Breast epithelium (tissue), 4 donors: Measurements from ENCODE around the gene PKLR. TPM values are rescaled to one million over a fixed set of nuclear protein-coding genes. Genes with fewer than 3 reads are reported as not detected.
"Not testable (repeated sequence)": the region's sequence is repeated elsewhere in the genome, so short reads cannot be mapped to it uniquely, and the experiment has no call there.

Experiments used
- DNase-seq, 2 donors: peaks; one replicate each; pipeline ENCODE4 v3.0.0-alpha.2; 2019; ENCODE audit warnings: low spot score in 2 of 2
- H3K27ac ChIP-seq, 2 donors: fragments of 200-600 bp; sonication (generic) in 1 of 2; one replicate each; pipeline ENCODE4 v1.5.1; 2016 to 2019; ENCODE audit warnings: mild to moderate bottlenecking in 1 of 2
- H3K27me3 ChIP-seq, 2 donors: fragments of 200-600 bp; sonication (generic) in 1 of 2; one replicate each; pipeline versions ENCODE4 v1.5.1 to v1.6.0; 2017 to 2019; ENCODE audit warnings: control low read depth in 1 of 2, mild to moderate bottlenecking in 1 of 2
- H3K36me3 ChIP-seq: fragments of 200-600 bp; one replicate; pipeline ENCODE4 v1.5.1; 2019
- H3K4me1 ChIP-seq, 2 donors: fragments of 200-600 bp; sonication (generic); one replicate each; pipeline ENCODE4 v1.5.1; 2016 to 2019; ENCODE audit warnings: control low read depth in 1 of 2
- H3K4me3 ChIP-seq, 3 donors: fragments of 200-600 bp; sonication (generic); 1 replicate in 2 of 3; 2 replicates in 1 of 3; pipeline ENCODE4 v1.5.1; 2016 to 2019; ENCODE audit warnings: mild to moderate bottlenecking in 3 of 3, moderate library complexity in 2 of 3
- H3K9me3 ChIP-seq, 2 donors: fragments of 200-600 bp; sonication (generic) in 1 of 2; one replicate each; pipeline ENCODE4 v1.5.1; 2016 to 2019; ENCODE audit warnings: control low read depth in 1 of 2
- POLR2A ChIP-seq: fragments of 450-650 bp; IDR thresholded peaks from one replicate; pipeline ENCODE4 v1.6.1; 2016; ENCODE audit warnings: antibody characterized with exemption, mild to moderate bottlenecking, moderate library complexity
- POLR2AphosphoS5 ChIP-seq, 3 donors: sonication (generic); formaldehyde crosslinking; IDR thresholded peaks; one replicate each; pipeline ENCODE4 v1.6.1; 2017; ENCODE audit warnings: antibody characterized with exemption in 3 of 3
- intact Hi-C: fragments of 100-400 bp; cut with DNase I; formaldehyde crosslinking; loops from one replicate; pipeline ENCODE4 v1.15.1; 2023; ENCODE audit warnings: low total_unique reads
- total RNA-seq, 3 donors: library from RNA; depleted of rRNA; stranded (reverse); fragments of >200 nt; gene quantifications; one replicate each; pipeline ENCODE4 v1.1.0, GENCODE V29; 2016
- TF ChIP-seq, protein P1 (sequence below), 3 donors: fragments of 450-650 bp; IDR thresholded peaks; one replicate each; pipeline ENCODE4 v1.5.1; 2016 to 2017; ENCODE audit warnings: antibody characterized with exemption in 3 of 3, mild to moderate bottlenecking in 3 of 3, moderate library complexity in 3 of 3

Gene PKLR
- total RNA-seq, 3 donors from 2014 or later = 0.33 TPM; not detected in 2

DNA sequence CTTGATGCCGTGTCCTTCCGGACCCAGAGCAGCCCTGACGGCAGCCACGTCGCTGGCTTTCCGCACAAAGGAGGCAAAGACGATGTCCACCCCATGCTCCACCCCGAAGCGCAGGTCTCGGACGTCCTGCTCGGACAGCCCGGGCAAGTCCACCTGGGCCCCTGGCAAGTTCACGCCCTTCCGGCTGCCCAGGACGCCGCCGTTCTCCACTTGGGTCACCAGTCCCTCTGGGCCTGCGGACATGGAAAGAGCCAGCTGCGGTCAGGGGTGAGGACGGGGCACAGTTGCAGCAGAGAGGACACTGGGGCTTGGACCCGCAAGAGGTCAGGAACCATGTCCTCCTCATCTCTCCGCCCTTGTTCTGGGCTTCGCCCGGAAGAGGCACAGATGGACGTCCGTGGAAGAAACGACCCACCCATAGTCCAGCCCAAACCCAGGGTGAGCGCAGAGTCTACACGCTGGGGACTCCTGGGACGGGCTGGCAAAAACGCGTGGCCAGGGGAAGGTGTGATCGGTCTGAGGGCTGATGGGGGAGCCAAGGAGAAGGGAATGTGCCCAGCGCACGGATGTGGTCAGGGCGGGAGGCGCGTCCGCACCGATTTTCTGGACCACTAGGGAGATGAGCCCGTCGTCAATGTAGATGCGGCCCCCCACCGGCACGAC, 6.6 kb downstream of the PKLR start:
- intact Hi-C loops = no loop called here
- no peaks in the 10 kb centered on the region for H3K4me1 ChIP-seq
- H3K27me3 ChIP-seq = peaks cover 0 to 26% of the 10 kb centered on the region in 2 donors
- H3K4me3 ChIP-seq = peak overlapping the region in 2 of 3 donors; percentile 10 to 49
- TF ChIP-seq, protein P1, sequence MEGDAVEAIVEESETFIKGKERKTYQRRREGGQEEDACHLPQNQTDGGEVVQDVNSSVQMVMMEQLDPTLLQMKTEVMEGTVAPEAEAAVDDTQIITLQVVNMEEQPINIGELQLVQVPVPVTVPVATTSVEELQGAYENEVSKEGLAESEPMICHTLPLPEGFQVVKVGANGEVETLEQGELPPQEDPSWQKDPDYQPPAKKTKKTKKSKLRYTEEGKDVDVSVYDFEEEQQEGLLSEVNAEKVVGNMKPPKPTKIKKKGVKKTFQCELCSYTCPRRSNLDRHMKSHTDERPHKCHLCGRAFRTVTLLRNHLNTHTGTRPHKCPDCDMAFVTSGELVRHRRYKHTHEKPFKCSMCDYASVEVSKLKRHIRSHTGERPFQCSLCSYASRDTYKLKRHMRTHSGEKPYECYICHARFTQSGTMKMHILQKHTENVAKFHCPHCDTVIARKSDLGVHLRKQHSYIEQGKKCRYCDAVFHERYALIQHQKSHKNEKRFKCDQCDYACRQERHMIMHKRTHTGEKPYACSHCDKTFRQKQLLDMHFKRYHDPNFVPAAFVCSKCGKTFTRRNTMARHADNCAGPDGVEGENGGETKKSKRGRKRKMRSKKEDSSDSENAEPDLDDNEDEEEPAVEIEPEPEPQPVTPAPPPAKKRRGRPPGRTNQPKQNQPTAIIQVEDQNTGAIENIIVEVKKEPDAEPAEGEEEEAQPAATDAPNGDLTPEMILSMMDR (IDR thresholded peaks at IDR 0.05) = no peak
- TF ChIP-seq POLR2AphosphoS5 (IDR thresholded peaks at IDR 0.05) = no peak
- TF ChIP-seq POLR2A = no peak
- DNase-seq = no peak
- no peaks in the 10 kb centered on the region for H3K9me3 ChIP-seq
- H3K36me3 ChIP-seq = no peaks in the 10 kb centered on the region
- no peak overlapping the region for H3K27ac ChIP-seq

DNA sequence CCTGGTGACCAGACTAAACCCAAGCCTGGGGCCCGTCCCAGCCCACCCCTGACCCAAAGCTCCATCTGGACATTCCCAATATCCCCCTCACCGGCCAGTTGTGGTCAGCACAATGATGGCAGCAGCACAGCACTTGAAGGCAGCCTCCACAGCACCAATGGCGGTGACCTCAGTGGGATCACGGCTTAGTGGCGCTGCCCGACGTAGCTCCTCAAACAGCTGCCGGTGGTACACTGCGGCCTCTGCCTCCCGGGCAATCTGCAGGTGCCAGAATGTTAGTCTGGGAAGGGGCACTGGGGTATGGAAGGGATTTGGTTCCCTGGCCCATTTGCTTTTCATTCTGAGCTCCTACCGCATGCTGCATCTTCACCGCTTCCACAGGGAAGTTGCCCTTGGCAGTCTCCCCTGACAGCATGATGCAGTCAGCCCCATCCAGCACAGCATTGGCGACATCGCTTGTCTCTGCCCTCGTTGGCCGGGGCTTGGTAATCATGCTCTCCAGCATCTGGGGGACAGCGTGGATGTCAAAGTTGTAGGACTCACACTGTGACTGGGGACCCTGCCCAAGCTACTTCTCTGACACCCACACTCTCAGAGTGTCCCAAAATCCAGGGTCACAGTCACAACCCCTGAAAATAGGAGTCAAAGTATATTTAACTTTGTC, 8.0 kb downstream of the PKLR start:
- no peak for DNase-seq
- TF ChIP-seq POLR2AphosphoS5 (IDR thresholded peaks at IDR 0.05) (no peak), POLR2A (no peak)
- TF ChIP-seq, protein P1 (IDR thresholded peaks at IDR 0.05) = no peak
- intact Hi-C loops = no loop called here
- H3K4me3 ChIP-seq = no peak overlapping the region
- H3K4me1 ChIP-seq = no peaks in the 10 kb centered on the region
- peaks cover 0 to 26% of the 10 kb centered on the region in 2 donors for H3K27me3 ChIP-seq
- no peaks in the 10 kb centered on the region for H3K36me3 ChIP-seq
- no peak overlapping the region for H3K27ac ChIP-seq
- no peaks in the 10 kb centered on the region for H3K9me3 ChIP-seq

DNA sequence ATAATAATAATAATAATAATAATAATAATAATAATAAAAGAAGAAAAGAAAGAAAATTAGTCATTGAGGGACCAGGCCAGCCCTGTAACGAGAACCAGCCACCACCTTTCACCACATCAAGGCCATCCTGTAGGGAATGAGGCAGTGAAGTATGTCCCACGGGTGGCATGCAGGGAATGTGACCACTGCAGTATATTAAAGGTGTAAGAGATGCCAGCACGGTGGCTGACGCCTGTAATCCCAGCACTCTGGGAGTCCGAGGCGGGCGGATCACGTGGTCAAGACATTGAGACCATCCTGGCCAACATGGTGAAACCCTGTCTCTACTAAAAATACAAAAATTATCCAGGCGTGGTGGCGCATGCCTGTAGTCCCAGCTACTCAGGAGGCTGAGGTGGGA, 10.2 kb downstream of the PKLR start:
- DNase-seq = not testable (repeated sequence)
- H3K27me3 ChIP-seq = peaks cover 0 to 20% of the 10 kb centered on the region in 2 donors

DNA sequence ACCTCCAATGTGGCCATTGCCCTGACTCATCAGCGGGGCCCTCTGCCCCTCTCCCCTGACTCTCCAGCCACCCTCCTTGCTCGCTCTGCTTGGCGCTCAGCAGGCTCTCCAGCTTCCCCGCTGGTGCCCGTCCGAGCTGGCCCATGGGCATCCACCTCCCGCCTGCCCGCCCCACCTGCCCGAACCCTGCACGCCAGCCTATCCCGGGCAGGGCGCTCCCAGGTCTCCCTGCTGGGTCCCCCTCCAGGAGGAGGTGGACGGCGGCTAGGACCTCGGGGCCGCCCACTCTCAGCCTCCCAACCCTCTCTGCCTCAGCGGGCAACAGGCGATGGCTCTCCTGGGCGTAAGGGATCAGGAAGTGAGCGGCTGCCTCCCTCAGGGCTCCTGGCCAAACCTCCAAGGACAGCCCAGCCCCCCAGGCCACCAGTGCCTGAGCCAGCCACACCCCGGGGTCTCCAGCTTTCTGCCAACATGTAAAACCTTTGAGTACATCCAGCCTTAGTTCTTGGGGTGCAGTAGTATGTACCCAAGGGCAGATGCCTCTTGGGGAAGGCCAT, 13.2 kb downstream of the PKLR start:
- Histone ChIP-seq H3K36me3 (no peaks in the 10 kb centered on the region), H3K4me1 (no peaks in the 10 kb centered on the region), H3K27me3 (no peaks in the 10 kb centered on the region), H3K4me3 (no peak overlapping the region), H3K9me3 (no peaks in the 10 kb centered on the region), H3K27ac (no peak overlapping the region)
- TF ChIP-seq POLR2AphosphoS5 (IDR thresholded peaks at IDR 0.05) (no peak), POLR2A (no peak)
- TF ChIP-seq, protein P1 (IDR thresholded peaks at IDR 0.05) = no peak
- intact Hi-C loops = no loop called here
- DNase-seq = no peak

More for the DNA sequence above, 10.2 kb downstream of the PKLR start:
- H3K27ac ChIP-seq, H3K36me3 ChIP-seq, H3K9me3 ChIP-seq, intact Hi-C loops, H3K4me1 ChIP-seq, H3K4me3 ChIP-seq: not testable (repeated sequence)

DNA sequence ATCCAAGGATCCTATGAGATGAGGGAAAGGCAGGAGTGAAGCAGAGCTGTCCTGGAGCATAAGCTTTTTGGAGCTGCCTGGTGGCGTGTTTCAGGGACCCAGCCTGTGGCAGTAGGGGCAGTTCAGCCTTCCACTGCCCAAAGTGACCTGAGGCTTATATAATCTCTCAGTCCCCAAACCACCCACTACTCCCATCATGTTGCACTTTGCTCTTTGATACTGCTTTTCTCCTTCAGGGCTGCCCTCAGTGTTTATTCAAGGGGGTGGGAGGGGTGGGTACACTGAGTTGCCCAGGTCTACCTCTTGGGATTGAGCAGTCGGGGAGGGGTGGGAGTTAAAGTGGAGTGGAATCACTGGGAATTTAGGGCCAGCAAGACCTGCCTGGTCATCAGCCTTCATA, 14.7 kb downstream of the PKLR start:
- H3K27me3 ChIP-seq = no peaks in the 10 kb centered on the region
- no peaks in the 10 kb centered on the region for H3K36me3 ChIP-seq
- intact Hi-C loops = no loop called here
- H3K4me1 ChIP-seq = no peaks in the 10 kb centered on the region
- H3K4me3 ChIP-seq = no peak overlapping the region
- no peak for DNase-seq
- no peak for TF ChIP-seq POLR2A
- no peak for TF ChIP-seq POLR2AphosphoS5 (IDR thresholded peaks at IDR 0.05)
- TF ChIP-seq, protein P1 (IDR thresholded peaks at IDR 0.05) = no peak
- no peaks in the 10 kb centered on the region for H3K9me3 ChIP-seq
- H3K27ac ChIP-seq = no peak overlapping the region
